IPS-18a (cell line): ENCODE data around the gene RAB4B.
"Not testable (repeated sequence)": the region's sequence is repeated elsewhere in the genome, so short reads cannot be mapped to it uniquely, and the experiment has no call there.

Experiments
- H3K27ac ChIP-seq: one replicate; pipeline ENCODE4 v1.5.1; 2013; ENCODE audit warnings: low read length
- H3K27me3 ChIP-seq: one replicate; pipeline ENCODE4 v1.6.1; 2013; ENCODE audit warnings: mild to moderate bottlenecking, low read length; ENCODE audit not compliant: control insufficient read depth, insufficient read depth
- H3K36me3 ChIP-seq: one replicate; pipeline ENCODE4 v1.6.1; 2013; ENCODE audit warnings: low read depth, low read length; ENCODE audit not compliant: control insufficient read depth
- H3K4me1 ChIP-seq: one replicate; pipeline ENCODE4 v1.6.1; 2013; ENCODE audit warnings: low read depth, low read length; ENCODE audit not compliant: control insufficient read depth
- H3K4me3 ChIP-seq: one replicate; pipeline ENCODE4 v1.5.1; 2013; ENCODE audit warnings: low read length
- H3K9ac ChIP-seq: one replicate; pipeline ENCODE4 v1.6.1; 2013; ENCODE audit warnings: mild to moderate bottlenecking, low read length, moderate library complexity
- H3K9me3 ChIP-seq: one replicate; pipeline ENCODE4 v1.6.1; 2013; ENCODE audit warnings: low read depth, low read length; ENCODE audit not compliant: control insufficient read depth

Gene RAB4B

DNA sequence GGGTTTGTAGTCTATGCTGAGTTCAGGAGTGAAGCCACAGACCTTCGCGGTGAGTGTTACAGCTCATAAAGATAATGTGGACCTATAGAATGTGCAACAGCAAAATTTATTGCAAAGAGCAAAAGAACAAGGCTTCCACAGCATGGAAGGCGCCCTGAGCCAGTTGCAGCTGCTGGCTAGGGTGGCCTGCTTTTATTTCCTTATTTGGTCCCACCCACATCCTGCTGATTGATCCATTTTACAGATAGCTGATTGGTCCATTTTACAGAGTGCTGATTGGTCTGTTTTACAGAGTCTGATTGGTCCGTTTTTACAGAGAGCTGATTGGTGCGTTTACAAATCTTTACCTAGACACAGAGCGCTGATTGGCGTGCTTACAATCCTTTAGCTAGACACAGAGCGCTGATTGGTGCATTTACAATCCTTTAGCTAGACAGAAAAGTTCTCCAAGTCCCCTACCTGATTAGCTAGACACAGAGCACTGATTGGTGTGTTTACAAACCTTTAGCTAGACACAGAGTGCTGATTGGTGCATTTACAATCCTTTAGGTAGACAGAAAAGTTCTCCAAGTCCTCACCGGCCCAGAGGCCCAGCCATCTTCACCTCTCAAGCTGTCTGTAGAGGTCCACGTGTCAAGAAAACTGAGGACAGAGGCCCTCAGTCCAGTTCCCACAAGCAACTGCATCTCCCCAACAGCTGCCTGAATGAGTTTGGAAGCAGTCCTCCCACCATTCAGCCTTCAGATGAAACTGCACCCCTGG, 6.8 kb upstream of the RAB4B start:
- not testable (repeated sequence) for H3K9me3 ChIP-seq, H3K4me1 ChIP-seq, H3K4me3 ChIP-seq, H3K36me3 ChIP-seq, H3K27me3 ChIP-seq, H3K27ac ChIP-seq, H3K9ac ChIP-seq

DNA sequence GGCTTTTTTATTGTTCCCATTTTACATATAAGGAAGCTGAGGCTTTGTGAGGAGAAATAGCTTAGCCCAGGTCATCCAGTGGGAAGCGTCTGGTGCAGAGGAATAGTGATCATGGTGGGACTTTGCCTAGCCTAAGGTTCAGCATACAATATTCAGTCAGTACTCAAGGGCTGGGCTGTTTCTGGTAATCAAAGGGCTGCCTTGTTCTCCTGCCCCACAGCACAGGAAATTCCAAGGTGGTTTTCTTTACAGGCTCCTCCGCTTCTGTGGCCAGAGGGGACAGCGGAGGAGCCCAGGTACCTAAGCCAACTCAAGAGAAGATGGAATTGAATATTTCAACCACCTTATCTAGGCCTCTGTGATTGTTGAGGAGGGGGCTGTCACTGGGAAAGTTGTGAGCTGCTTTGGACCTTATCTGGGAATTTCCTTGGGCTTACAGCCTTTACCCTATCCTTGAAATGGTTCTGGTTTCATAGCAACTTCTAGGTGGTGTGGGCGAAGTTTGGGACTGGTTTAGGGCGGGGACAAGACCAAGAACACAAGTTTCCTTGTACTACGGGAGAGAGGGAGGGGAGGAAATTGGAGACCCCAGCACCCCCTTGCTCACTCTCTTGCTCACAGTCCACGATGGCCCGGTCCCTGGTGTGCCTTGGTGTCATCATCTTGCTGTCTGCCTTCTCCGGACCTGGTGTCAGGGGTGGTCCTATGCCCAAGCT, 3.0 kb upstream of the RAB4B start, which contains the start of gene MIA:
TSS of gene MIA (plus strand) at position 606 of the 716 bp plus-strand sequence. CDS start at position 628, 22 bp downstream.
- Histone ChIP-seq H3K4me3 (no peak within 1 kb of the TSS), H3K27ac (no peak within 1 kb of the TSS), H3K4me1 (peaks cover 7% of the 10 kb centered on the region)

DNA sequence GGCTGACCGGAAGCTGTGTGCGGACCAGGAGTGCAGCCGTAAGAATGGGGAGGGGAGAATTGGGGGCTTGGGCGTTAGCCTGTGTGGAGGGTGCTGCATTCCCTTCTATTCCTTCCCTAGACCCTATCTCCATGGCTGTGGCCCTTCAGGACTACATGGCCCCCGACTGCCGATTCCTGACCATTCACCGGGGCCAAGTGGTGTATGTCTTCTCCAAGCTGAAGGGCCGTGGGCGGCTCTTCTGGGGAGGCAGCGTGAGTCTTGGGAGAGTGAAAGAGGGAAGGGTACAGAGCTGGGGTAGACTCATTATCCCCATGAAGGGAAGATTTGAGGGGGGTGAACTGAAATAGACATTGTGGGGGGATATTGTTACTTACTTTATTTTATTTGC, 2.4 kb upstream of the RAB4B start:
- no peak overlapping the region for H3K27ac ChIP-seq
- peaks cover 7% of the 10 kb centered on the region for H3K4me1 ChIP-seq
- no peak overlapping the region for H3K4me3 ChIP-seq
- no peaks in the 10 kb centered on the region for H3K36me3 ChIP-seq
- H3K27me3 ChIP-seq, result no peaks in the 10 kb centered on the region
- no peaks in the 10 kb centered on the region for H3K9me3 ChIP-seq
- no peak overlapping the region for H3K9ac ChIP-seq

More for the DNA sequence above, 3.0 kb upstream of the RAB4B start, which contains the start of gene MIA:
- H3K9me3 ChIP-seq, result no peaks in the 10 kb centered on the region
- H3K9ac ChIP-seq, result no peak within 1 kb of the TSS
- H3K27me3 ChIP-seq, result no peaks in the 10 kb centered on the region
- H3K36me3 ChIP-seq, result no peaks in the 10 kb centered on the region

DNA sequence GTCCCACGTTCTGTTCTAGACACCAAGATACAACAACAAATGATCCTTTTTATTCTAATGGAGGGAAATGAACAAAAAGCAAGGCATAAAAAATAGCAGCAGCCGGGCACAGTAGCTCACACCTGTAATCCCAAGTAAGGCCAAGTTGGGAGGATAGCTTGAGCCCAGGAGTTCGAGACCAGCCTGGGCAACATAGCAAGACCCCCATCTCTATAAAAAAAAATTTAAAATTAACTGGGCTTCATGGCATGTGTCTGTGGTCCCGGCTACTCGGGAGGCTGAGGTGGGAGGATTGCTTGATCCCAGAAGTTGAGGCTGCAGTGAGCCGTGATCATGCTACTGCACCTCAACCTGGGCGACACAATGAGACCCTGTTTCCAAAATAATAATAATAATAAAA, 1.7 kb upstream of the RAB4B start:
- no peak overlapping the region for H3K27ac ChIP-seq
- H3K36me3 ChIP-seq, result no peaks in the 10 kb centered on the region
- no peak overlapping the region for H3K9ac ChIP-seq
- peaks cover 7% of the 10 kb centered on the region for H3K4me1 ChIP-seq
- H3K4me3 ChIP-seq, result no peak overlapping the region
- H3K27me3 ChIP-seq, result no peaks in the 10 kb centered on the region
- no peaks in the 10 kb centered on the region for H3K9me3 ChIP-seq

DNA sequence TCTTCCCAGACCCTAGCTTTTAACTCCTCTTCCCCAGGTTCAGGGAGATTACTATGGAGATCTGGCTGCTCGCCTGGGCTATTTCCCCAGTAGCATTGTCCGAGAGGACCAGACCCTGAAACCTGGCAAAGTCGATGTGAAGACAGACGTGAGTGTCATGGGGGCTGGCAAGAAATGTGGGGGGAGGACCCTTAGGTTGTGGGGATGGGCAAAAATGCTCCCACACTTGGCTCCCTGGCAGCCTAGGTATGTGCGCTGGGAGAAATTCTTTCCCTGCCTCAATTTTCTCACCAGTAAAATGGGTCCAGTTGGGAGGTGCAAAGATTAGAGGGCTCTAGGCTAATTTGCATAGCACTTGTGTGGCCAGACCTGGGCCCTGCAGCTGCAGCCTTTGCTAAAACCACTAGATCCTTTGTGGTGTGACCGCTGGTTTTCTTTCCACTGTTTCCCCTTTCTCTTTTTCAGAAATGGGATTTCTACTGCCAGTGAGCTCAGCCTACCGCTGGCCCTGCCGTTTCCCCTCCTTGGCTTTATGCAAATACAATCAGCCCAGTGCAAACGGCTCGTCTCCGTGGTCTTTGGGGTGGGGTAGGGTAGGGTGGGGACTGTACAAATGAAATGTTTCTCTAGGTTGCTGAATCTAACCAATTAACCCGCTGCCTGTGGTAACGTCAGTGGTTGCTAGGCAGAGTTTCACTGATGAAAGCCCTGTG, 959 bp upstream of the RAB4B start:
- H3K36me3 ChIP-seq, result no peaks in the 10 kb centered on the region
- peak overlapping the region; percentile 76 for H3K4me3 ChIP-seq
- no peaks in the 10 kb centered on the region for H3K27me3 ChIP-seq
- peaks cover 7% of the 10 kb centered on the region for H3K4me1 ChIP-seq
- H3K27ac ChIP-seq, result peak overlapping the region; percentile 94
- no peaks in the 10 kb centered on the region for H3K9me3 ChIP-seq
- H3K9ac ChIP-seq, result peak overlapping the region; percentile 88

DNA sequence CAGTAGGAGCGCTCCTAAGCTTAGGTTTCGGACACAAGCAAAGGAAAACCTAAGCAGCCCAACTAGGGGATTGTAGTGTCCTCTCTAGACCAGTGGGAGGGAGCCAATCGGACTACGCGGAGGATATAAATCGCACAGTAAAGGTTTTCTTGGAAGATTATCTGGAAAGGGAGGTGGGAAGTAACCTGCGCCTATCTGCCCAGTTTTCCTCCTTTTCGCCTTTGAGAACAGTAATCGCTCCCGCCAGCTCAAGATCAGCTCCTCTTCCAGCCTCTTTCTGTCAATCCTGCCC, 456 bp upstream of the RAB4B start:
- Histone ChIP-seq H3K9me3 (no peaks in the 10 kb centered on the region), H3K36me3 (no peaks in the 10 kb centered on the region), H3K9ac (peak overlapping the region; percentile 88), H3K27me3 (no peaks in the 10 kb centered on the region), H3K4me1 (peaks cover 7% of the 10 kb centered on the region), H3K27ac (peak overlapping the region; percentile 94), H3K4me3 (peak overlapping the region; percentile 76)

DNA sequence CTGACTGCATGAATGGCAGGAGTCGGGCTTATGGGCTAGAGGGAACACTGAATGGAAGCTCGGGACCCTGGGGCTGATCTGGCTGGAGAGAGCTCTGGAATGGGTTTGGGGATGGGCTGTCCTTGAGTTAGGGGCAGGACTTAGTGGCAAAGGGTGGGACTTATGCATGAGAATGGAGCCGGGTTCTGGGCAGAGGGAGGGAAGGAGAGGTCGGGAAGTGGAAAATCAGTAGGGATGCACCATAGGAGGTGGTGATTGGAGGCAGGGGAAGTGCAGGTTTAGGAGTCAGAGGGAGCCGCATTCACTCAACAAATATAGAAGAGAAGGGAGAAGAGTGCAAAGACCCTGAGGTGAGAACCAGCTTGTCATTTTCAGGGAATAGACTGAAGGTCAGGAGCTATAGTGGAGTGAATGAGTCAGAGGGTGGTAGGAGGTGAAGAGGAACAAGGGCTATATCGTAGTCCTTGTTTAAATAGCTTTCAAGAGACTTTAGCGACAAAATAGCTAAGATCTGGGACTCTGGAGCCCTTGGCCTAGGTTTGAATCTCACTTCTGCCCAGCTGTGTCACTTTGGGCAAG, 748 bp downstream of the RAB4B start:
- Histone ChIP-seq H3K4me3 (peak overlapping the region; percentile 76), H3K4me1 (peaks cover 7% of the 10 kb centered on the region), H3K36me3 (no peaks in the 10 kb centered on the region), H3K9ac (peak overlapping the region; percentile 73), H3K27ac (peak overlapping the region; percentile 2), H3K9me3 (no peaks in the 10 kb centered on the region), H3K27me3 (no peaks in the 10 kb centered on the region)

DNA sequence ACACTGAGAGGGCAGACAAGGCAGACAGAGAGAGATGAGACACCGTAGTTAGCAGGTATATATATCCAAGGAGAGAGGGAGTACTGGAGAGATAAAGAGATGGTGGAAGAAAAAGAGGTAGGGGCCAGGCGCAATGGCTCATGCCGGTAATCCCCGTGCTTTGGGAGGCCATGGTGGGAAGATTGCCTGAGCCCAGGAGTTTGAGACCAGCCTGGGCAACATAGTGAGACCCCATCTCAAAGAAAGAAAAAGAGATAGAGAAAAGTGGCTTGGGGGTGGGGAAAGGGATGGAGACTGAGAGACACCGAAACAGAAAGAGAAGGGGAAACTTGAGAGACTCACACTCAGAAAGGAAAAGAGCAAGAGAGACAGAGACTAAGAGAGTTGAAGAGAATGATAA, 2.5 kb downstream of the RAB4B start:
- Histone ChIP-seq H3K9ac (no peak overlapping the region), H3K4me3 (no peak overlapping the region), H3K9me3 (no peaks in the 10 kb centered on the region), H3K4me1 (peaks cover 7% of the 10 kb centered on the region), H3K36me3 (no peaks in the 10 kb centered on the region), H3K27ac (no peak overlapping the region), H3K27me3 (no peaks in the 10 kb centered on the region)

DNA sequence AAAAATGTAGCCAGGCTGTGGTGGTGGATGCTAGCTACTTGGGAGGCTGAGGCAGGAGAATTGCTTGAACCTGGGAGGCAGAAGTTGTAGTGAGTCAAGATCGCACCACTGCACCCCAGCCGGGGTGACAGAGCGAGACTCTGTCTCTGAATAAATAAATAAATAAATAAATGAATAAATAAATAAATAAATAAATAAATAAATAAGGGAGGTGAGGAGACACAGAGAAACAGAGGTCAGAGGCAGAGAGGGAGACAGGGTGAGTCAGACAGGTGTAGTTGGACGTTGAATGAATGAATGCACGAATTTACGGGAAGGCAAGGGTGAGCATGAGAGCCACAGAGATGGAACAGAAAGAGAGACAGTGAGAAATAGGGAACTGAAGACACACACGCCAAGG, 3.1 kb downstream of the RAB4B start:
- no peak overlapping the region for H3K27ac ChIP-seq
- H3K9me3 ChIP-seq, result no peaks in the 10 kb centered on the region
- H3K4me3 ChIP-seq, result no peak overlapping the region
- no peaks in the 10 kb centered on the region for H3K27me3 ChIP-seq
- no peaks in the 10 kb centered on the region for H3K36me3 ChIP-seq
- H3K9ac ChIP-seq, result no peak overlapping the region
- H3K4me1 ChIP-seq, result peaks cover 7% of the 10 kb centered on the region

DNA sequence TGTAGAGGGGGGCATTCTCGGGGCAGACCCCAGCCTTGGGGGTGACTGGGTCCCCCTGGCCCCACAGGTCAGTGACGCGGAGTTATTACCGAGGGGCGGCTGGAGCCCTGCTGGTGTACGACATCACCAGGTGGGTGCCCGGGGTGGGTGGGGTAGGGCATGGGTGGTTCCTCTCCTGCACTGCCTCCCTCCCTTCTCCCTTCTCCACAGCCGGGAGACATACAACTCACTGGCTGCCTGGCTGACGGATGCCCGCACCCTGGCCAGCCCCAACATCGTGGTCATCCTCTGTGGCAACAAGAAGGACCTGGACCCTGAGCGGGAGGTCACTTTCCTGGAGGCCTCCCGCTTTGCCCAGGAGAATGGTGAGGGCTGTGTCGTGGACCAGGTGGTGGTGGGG, 5.7 kb downstream of the RAB4B start:
- Histone ChIP-seq H3K27me3 (no peaks in the 10 kb centered on the region), H3K9me3 (no peaks in the 10 kb centered on the region), H3K4me3 (no peak overlapping the region), H3K9ac (no peak overlapping the region), H3K27ac (no peak overlapping the region), H3K36me3 (no peaks in the 10 kb centered on the region), H3K4me1 (peaks cover 3% of the 10 kb centered on the region)

DNA sequence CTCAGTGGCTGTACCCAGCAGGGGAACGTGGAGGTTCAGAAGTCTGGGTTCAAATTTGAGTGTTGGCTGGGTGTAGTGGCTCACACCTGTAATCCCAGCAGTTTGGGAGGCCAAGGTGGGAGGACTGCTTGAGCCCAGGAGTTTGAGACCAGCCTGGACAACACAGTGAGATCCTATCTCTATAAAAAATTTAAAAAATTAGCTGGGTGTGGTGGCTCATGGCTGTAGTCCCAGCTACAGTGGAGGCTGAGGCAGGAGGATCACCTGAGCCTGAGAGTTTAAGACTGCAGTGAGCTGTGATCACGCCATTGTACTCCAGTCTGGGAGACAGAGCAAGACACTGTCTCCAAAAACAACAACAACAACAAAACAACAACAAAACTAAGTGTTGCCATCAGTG, 6.1 kb downstream of the RAB4B start:
- not testable (repeated sequence) for H3K4me3 ChIP-seq, H3K9me3 ChIP-seq, H3K4me1 ChIP-seq, H3K27ac ChIP-seq, H3K36me3 ChIP-seq, H3K9ac ChIP-seq, H3K27me3 ChIP-seq
